PC-3 (cell line): ENCODE measurements around the gene DIS3L2. TPM values are rescaled to one million over a fixed set of nuclear protein-coding genes. Genes with fewer than 3 reads are reported as not detected.

ENCODE experiments used
- ATAC-seq: fragments of 200-7000 bp; cut with Tn5 transposase; 2 replicates; pipeline ENCODE4 v1.9.1; 2020; ENCODE audit warnings: mild to moderate bottlenecking, moderate library complexity
- BruUV-seq: library from RNA; stranded (reverse); fragments of 400-500 nt; replicated peaks from 2 replicates; lab custom pipeline; 2021; lab: Mats Ljungman, UMichigan
- CTCF ChIA-PET: fragments of 300-600 bp; sonication (Branson Sonifier 250); formaldehyde crosslinking; loops from one replicate; lab custom pipeline; 2022; ENCODE audit warnings: antibody characterized with exemption; lab: Charles Lee
- POLR2A ChIA-PET: fragments of 300-600 bp; sonication (Branson Sonifier 250); formaldehyde crosslinking; loops from one replicate; lab custom pipeline; 2022; ENCODE audit warnings: antibody characterized with exemption; ENCODE audit not compliant: unreplicated experiment; lab: Charles Lee
- DNase-seq: peaks from one replicate; pipeline ENCODE4 v3.0.0-alpha.2; 2015
- H2AFZ ChIP-seq: fragments of 300-600 bp; sonication (generic); 2 replicates; pipeline ENCODE4 v1.6.0; 2016; ENCODE audit warnings: antibody characterized with exemption, low read length
- H3F3A ChIP-seq: fragments of 300-600 bp; sonication (generic); one replicate; pipeline ENCODE4 v1.6.0; 2017; ENCODE audit warnings: antibody characterized with exemption, low read length, control low read depth, mild to moderate bottlenecking; ENCODE audit not compliant: unreplicated experiment
- H3K27ac ChIP-seq: fragments of 300-600 bp; sonication (generic); 2 replicates; pipeline ENCODE4 v1.5.1; 2016; ENCODE audit warnings: mild to moderate bottlenecking, low read length
- H3K27me3 ChIP-seq: fragments of 300-600 bp; sonication (generic); 2 replicates; pipeline ENCODE4 v1.6.1; 2016; ENCODE audit warnings: low read length, mixed read lengths
- H3K36me3 ChIP-seq: fragments of 300-600 bp; sonication (generic); 2 replicates; pipeline ENCODE4 v1.6.1; 2016; ENCODE audit warnings: low read depth, mixed run types, low read length, mixed read lengths
- H3K4me1 ChIP-seq: fragments of 300-600 bp; sonication (generic); 2 replicates; pipeline ENCODE4 v1.5.1; 2016; ENCODE audit warnings: low read length; ENCODE audit not compliant: insufficient read depth
- H3K4me2 ChIP-seq: fragments of 300-600 bp; sonication (generic); 2 replicates; pipeline ENCODE4 v1.6.0; 2016; ENCODE audit warnings: low read length
- H3K4me3 ChIP-seq: fragments of 300-600 bp; sonication (generic); 2 replicates; pipeline ENCODE4 v1.5.1; 2016; ENCODE audit warnings: mild to moderate bottlenecking, low read length, mixed read lengths
- H3K79me2 ChIP-seq: fragments of 300-600 bp; sonication (generic); 2 replicates; pipeline ENCODE4 v1.6.1; 2017; ENCODE audit warnings: low read length, mixed read lengths
- H3K9ac ChIP-seq: fragments of 300-600 bp; sonication (generic); 2 replicates; pipeline ENCODE4 v1.6.0; 2016; ENCODE audit warnings: mild to moderate bottlenecking, low read length
- H3K9me2 ChIP-seq: fragments of 300-600 bp; sonication (generic); replicated peaks from 2 replicates; pipeline ENCODE4 v1.6.1; 2016; ENCODE audit warnings: mixed run types, low read length, mixed read lengths
- H3K9me3 ChIP-seq: fragments of 300-600 bp; sonication (generic); 2 replicates; pipeline ENCODE4 v1.6.1; 2016; ENCODE audit warnings: low read length, mixed read lengths
- H4K20me1 ChIP-seq: fragments of 300-600 bp; sonication (generic); 2 replicates; pipeline ENCODE4 v1.6.1; 2016; ENCODE audit warnings: low read length, mixed read lengths
- CTCF ChIP-seq: fragments of 300-600 bp; sonication (generic); conservative IDR thresholded peaks from 2 replicates; pipeline ENCODE4 v1.5.1; 2017; ENCODE audit warnings: antibody characterized with exemption, low read depth, mild to moderate bottlenecking, low read length
- EZH2 ChIP-seq: fragments of 300-600 bp; sonication (generic); IDR thresholded peaks from one replicate; pipeline ENCODE4 v1.6.1; 2017; ENCODE audit warnings: antibody characterized with exemption, mild to moderate bottlenecking, low read length; ENCODE audit not compliant: unreplicated experiment
- EZH2phosphoT487 ChIP-seq: fragments of 300-600 bp; sonication (generic); IDR thresholded peaks from 2 replicates; pipeline ENCODE4 v1.6.1; 2018; ENCODE audit warnings: mild to moderate bottlenecking, antibody characterized with exemption, low read length, borderline replicate concordance
- intact Hi-C: fragments of 100-400 bp; cut with micrococcal nuclease; formaldehyde crosslinking; loops from 2 replicates; pipeline ENCODE4 v1.9.0; 2023
- total RNA-seq: library from RNA; depleted of rRNA; stranded (reverse); fragments of >200 nt; gene quantifications from 2 replicates; pipeline ENCODE4 v1.2.3, GENCODE V29; 2014

The DIS3L2 gene
- total RNA-seq, 1 experiment from 2014 or later = 22.8 TPM

- H3K79me2 ChIP-seq = no peaks in the 10 kb centered on the region
- no TSS peak for BruUV-seq
- H4K20me1 ChIP-seq = no peaks in the 10 kb centered on the region
- intact Hi-C loops = no loop called here
- H3K9me2 ChIP-seq = no peaks in the 10 kb centered on the region
- no peaks in the 10 kb centered on the region for H3K27me3 ChIP-seq
- ChIA-PET POLR2A (no interaction called here), CTCF (no interaction called here)
- no peaks in the 10 kb centered on the region for H3F3A ChIP-seq
- no peak overlapping the region for H2AFZ ChIP-seq
- ATAC-seq = no peak
- H3K4me2 ChIP-seq = no peak overlapping the region
- H3K4me1 ChIP-seq = no peaks in the 10 kb centered on the region
- H3K9me3 ChIP-seq = no peaks in the 10 kb centered on the region
- no peak overlapping the region for H3K4me3 ChIP-seq
- H3K36me3 ChIP-seq = 0 out of 2 replicates have a peak, but pooled peaks cover 6% of the 10 kb centered on the region
- H3K27ac ChIP-seq = no peak overlapping the region
- H3K9ac ChIP-seq = no peak overlapping the region
- DNase-seq = no peak
- TF ChIP-seq CTCF = no peak
- no peak for TF ChIP-seq EZH2
- TF ChIP-seq EZH2phosphoT487 = no peak
These were observed 257.4 kb downstream of the DIS3L2 start for GRCh38 chr2:232218778-232219495.

GRCh38 chr2:232219496-232219870, 258.0 kb downstream of the DIS3L2 start:
- TF ChIP-seq EZH2 = no peak
- no peak for TF ChIP-seq CTCF
- TF ChIP-seq EZH2phosphoT487 = no peak
- DNase-seq (no peak), ATAC-seq (no peak)
- no peaks in the 10 kb centered on the region for H3K79me2 ChIP-seq
- no peaks in the 10 kb centered on the region for H3K4me1 ChIP-seq
- BruUV-seq = no TSS peak
- no peak overlapping the region for H3K9ac ChIP-seq
- 0 out of 2 replicates have a peak, but pooled peaks cover 6% of the 10 kb centered on the region for H3K36me3 ChIP-seq
- H3K27ac ChIP-seq = no peak overlapping the region
- intact Hi-C loops = no loop called here
- no peak overlapping the region for H3K4me3 ChIP-seq
- no peaks in the 10 kb centered on the region for H3K9me3 ChIP-seq
- no peaks in the 10 kb centered on the region for H3K27me3 ChIP-seq
- no peaks in the 10 kb centered on the region for H3K9me2 ChIP-seq
- no peak overlapping the region for H2AFZ ChIP-seq
- H4K20me1 ChIP-seq = no peaks in the 10 kb centered on the region
- no peak overlapping the region for H3K4me2 ChIP-seq
- POLR2A ChIA-PET = no interaction called here
- H3F3A ChIP-seq = no peaks in the 10 kb centered on the region
- CTCF ChIA-PET = no interaction called here

- H3K79me2 ChIP-seq = no peaks in the 10 kb centered on the region
- intact Hi-C loops = no loop called here
- H2AFZ ChIP-seq = no peak overlapping the region
- no peak overlapping the region for H3K4me2 ChIP-seq
- no peak for DNase-seq
- no peak overlapping the region for H3K4me3 ChIP-seq
- BruUV-seq = no TSS peak
- H3K27me3 ChIP-seq = no peaks in the 10 kb centered on the region
- no peaks in the 10 kb centered on the region for H3K9me2 ChIP-seq
- no peaks in the 10 kb centered on the region for H3F3A ChIP-seq
- ATAC-seq = no peak
- POLR2A ChIA-PET = no interaction called here
- H4K20me1 ChIP-seq = no peaks in the 10 kb centered on the region
- H3K4me1 ChIP-seq = no peaks in the 10 kb centered on the region
- 0 out of 2 replicates have a peak, but pooled peaks cover 6% of the 10 kb centered on the region for H3K36me3 ChIP-seq
- H3K9ac ChIP-seq = no peak overlapping the region
- CTCF ChIA-PET = no interaction called here
- no peak overlapping the region for H3K27ac ChIP-seq
- no peaks in the 10 kb centered on the region for H3K9me3 ChIP-seq
- TF ChIP-seq CTCF = no peak
- no peak for TF ChIP-seq EZH2phosphoT487
- no peak for TF ChIP-seq EZH2
These were observed 258.4 kb downstream of the DIS3L2 start for GRCh38 chr2:232219932-232220331.
